HG03175 (cell line): ENCODE results near the gene CEP250.

Experiments used
- ATAC-seq: cut with Tn5 transposase; IDR thresholded peaks from one replicate; pipeline ENCODE4 v1.9.1; 2021; ENCODE audit warnings: mild to moderate bottlenecking, moderate library complexity; ENCODE audit not compliant: unreplicated experiment

CEP250 gene

GRCh38 chr20:35559042-35559693, 103.8 kb downstream of the CEP250 start:
- no peak for ATAC-seq

GRCh38 chr20:35560105-35560511, 104.7 kb downstream of the CEP250 start:
- ATAC-seq, result no peak

GRCh38 chr20:35560541-35560940, 105.1 kb downstream of the CEP250 start:
- ATAC-seq, result no peak

GRCh38 chr20:35561268-35561667, 105.9 kb downstream of the CEP250 start:
- ATAC-seq, result no peak

GRCh38 chr20:35561671-35562070, 106.3 kb downstream of the CEP250 start:
- no peak for ATAC-seq

- ATAC-seq, result no peak
Measured at GRCh38 chr20:35562541-35563110, 107.2 kb downstream of the CEP250 start.

GRCh38 chr20:35563834-35564233, 108.4 kb downstream of the CEP250 start:
- ATAC-seq, result no peak

GRCh38 chr20:35564905-35565304, 109.5 kb downstream of the CEP250 start:
- ATAC-seq, result no peak

GRCh38 chr20:35568645-35569044, 113.2 kb downstream of the CEP250 start:
- ATAC-seq, result no peak
